Endothelial cell (in vitro differentiated cells): ENCODE measurements around the gene SMAD7. TPM values are rescaled to one million over a fixed set of nuclear protein-coding genes. Genes with fewer than 3 reads are reported as not detected.

Experiments
- DNase-seq: peaks from one replicate; pipeline ENCODE4 v3.0.0; 2021; ENCODE audit warnings: low spot score
- H3K27ac Mint-ChIP-seq: one replicate; pipeline ENCODE4 v1.8.0; 2021; ENCODE audit warnings: mixed read lengths, inconsistent platforms; ENCODE audit not compliant: unreplicated experiment
- H3K27me3 Mint-ChIP-seq: one replicate; pipeline ENCODE4 v1.8.0; 2021; ENCODE audit warnings: mild to moderate bottlenecking, moderate library complexity, mixed read lengths, inconsistent platforms; ENCODE audit not compliant: unreplicated experiment
- H3K36me3 Mint-ChIP-seq: one replicate; pipeline ENCODE4 v1.8.0; 2021; ENCODE audit warnings: mild to moderate bottlenecking, low read depth, mixed read lengths, inconsistent platforms; ENCODE audit not compliant: unreplicated experiment
- H3K4me1 Mint-ChIP-seq: one replicate; pipeline ENCODE4 v1.8.0; 2021; ENCODE audit warnings: mild to moderate bottlenecking, mixed read lengths, inconsistent platforms; ENCODE audit not compliant: unreplicated experiment
- H3K4me3 Mint-ChIP-seq: one replicate; pipeline ENCODE4 v1.8.0; 2021; ENCODE audit warnings: mild to moderate bottlenecking, mixed read lengths, inconsistent platforms; ENCODE audit not compliant: unreplicated experiment
- H3K9me3 Mint-ChIP-seq: one replicate; pipeline ENCODE4 v1.8.0; 2021; ENCODE audit warnings: mixed read lengths, inconsistent platforms; ENCODE audit not compliant: unreplicated experiment
- CTCF ChIP-seq: fragments of 200-600 bp; sonication (generic); IDR thresholded peaks from one replicate; pipeline ENCODE4 v1.5.0; 2021; ENCODE audit warnings: antibody characterized with exemption; ENCODE audit not compliant: unreplicated experiment
- total RNA-seq: library from RNA; stranded (reverse); fragmentation: NEBNext Ultra II Directional; extraction: Animal tissue kit (Norgen Biotek cat#: 25700); gene quantifications from one replicate; pipeline ENCODE4 v1.2.1, GENCODE V29; 2021; ENCODE audit not compliant: unreplicated experiment

SMAD7 gene
- total RNA-seq, 1 donor from 2014 or later, result 30.1 TPM

DNA sequence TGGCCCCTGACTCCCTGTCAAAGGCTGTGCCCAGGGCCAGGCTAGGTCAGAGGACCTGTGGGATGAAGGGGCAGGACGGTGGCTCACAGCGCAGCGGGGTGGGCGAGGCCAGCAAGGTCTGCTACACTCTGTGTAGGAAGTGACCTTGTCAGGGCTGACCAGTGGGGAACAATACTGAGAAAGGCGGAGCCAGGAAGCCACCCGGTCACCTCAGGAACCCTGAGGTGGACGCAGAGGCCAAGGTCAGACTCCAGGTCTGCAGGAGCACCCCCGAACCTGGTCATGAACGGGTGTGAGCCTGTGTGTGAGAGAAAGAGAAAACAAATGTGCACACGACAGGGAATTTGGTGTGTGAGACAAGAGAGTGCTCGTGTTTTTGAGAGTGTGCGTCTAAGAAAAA is 72.3 kb downstream of the SMAD7 start:
- no peak for TF ChIP-seq CTCF
- Mint-ChIP-seq H3K36me3 (no peaks in the 10 kb centered on the region), H3K4me1 (peaks cover 6% of the 10 kb centered on the region), H3K27ac (no peak overlapping the region), H3K9me3 (no peaks in the 10 kb centered on the region), H3K4me3 (no peak overlapping the region), H3K27me3 (peaks cover 2% of the 10 kb centered on the region)
- DNase-seq, result no peak

- H3K27ac Mint-ChIP-seq, result no peak overlapping the region
- H3K27me3 Mint-ChIP-seq, result peaks cover 2% of the 10 kb centered on the region
- H3K4me3 Mint-ChIP-seq, result no peak overlapping the region
- no peaks in the 10 kb centered on the region for H3K9me3 Mint-ChIP-seq
- DNase-seq, result no peak
- H3K36me3 Mint-ChIP-seq, result no peaks in the 10 kb centered on the region
- peaks cover 7% of the 10 kb centered on the region for H3K4me1 Mint-ChIP-seq
- TF ChIP-seq CTCF, result no peak
Observed at GRCh38 chr18:48877941-48878340, 72.8 kb downstream of the SMAD7 start.

- Mint-ChIP-seq H3K9me3 (no peaks in the 10 kb centered on the region), H3K4me1 (peaks cover 15% of the 10 kb centered on the region), H3K36me3 (no peaks in the 10 kb centered on the region), H3K27ac (no peak overlapping the region), H3K4me3 (no peak overlapping the region), H3K27me3 (peaks cover 4% of the 10 kb centered on the region)
- DNase-seq, result no peak
- TF ChIP-seq CTCF, result no peak
Observed at GRCh38 chr18:48876590-48876989, 74.2 kb downstream of the SMAD7 start.

- Mint-ChIP-seq H3K4me1 (peaks cover 15% of the 10 kb centered on the region), H3K27me3 (peaks cover 4% of the 10 kb centered on the region), H3K9me3 (no peaks in the 10 kb centered on the region), H3K27ac (no peak overlapping the region), H3K36me3 (no peaks in the 10 kb centered on the region), H3K4me3 (no peak overlapping the region)
- DNase-seq, result no peak
- TF ChIP-seq CTCF, result no peak
Observed at GRCh38 chr18:48875942-48876511, 74.7 kb downstream of the SMAD7 start.

DNA sequence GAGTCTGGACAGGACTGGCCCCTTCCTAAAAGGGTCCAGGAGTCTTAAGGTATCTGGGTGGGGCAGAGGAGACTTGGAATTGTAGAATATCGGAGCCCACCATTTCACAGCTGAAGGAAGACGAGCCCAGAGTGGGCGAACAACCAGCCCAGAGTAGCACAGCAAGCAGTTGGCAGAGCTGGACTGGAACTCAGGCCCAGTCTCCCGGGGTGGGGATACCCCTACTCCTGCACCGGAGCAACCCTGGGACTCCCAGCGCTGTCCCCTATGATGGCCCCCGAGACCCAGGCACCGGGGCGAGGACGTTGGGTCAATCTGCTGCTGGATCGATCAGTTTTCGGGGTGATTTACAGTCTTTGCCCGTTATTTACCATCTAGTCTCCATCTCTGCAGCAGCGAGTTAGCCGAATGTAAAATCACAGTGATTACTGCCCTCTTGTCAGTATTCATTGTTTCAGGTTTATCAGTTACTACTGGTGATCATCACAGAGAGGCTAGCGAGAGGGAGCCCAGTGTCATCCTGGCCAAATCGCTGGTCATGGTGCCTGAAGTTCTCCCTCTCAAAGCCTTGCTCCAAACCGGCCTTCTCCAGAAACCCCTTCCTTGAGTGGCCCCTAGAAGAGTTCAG is 75.3 kb downstream of the SMAD7 start:
- no peak overlapping the region for H3K27ac Mint-ChIP-seq
- no peak for TF ChIP-seq CTCF
- H3K4me3 Mint-ChIP-seq, result no peak overlapping the region
- DNase-seq, result no peak
- H3K36me3 Mint-ChIP-seq, result no peaks in the 10 kb centered on the region
- peaks cover 15% of the 10 kb centered on the region for H3K4me1 Mint-ChIP-seq
- no peaks in the 10 kb centered on the region for H3K9me3 Mint-ChIP-seq
- peaks cover 4% of the 10 kb centered on the region for H3K27me3 Mint-ChIP-seq
